Measurements from ENCODE around the gene ECEL1. TPM values are rescaled to one million over a fixed set of nuclear protein-coding genes. Genes with fewer than 3 reads are reported as not detected.
A peak's percentile ranks its signal among the peaks of the same experiment; 100 is the strongest.

Gene ECEL1
- total and polyA plus RNA-seq, 5 donors, result 0.05 to 0.25 TPM; not detected in 3

DNA sequence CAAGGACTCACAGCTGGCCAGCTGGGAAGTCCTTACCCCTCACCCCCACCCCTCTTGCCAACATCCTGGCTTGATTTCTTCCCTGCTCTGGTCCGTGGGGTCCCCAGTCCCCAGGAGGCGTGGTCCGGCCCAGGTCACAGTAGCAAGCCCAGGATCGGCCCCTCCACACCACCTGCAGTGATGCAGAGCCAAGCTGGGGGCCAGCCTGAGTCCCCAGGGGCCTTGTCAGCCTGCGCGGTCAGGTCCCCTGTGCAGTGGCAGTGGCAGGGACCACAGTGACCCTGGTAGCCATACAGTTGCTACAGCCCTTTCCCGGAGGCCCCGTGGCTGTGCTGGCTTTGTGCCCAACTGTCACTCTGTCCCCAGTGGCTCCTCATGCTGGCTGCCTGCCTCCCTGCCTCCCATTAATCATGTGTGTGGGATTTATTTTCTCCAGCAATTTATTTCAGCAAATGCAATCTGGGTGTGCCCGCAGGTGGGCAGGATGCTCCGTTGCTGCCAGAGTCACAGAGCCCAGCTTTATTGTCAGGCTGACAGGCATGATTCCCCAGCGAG is 23.8 kb upstream of the ECEL1 start:
- intact Hi-C loops (cut with DNase I), result no loop called here
- DNase-seq, result peak in 1 of 3 donors; percentile 55

DNA sequence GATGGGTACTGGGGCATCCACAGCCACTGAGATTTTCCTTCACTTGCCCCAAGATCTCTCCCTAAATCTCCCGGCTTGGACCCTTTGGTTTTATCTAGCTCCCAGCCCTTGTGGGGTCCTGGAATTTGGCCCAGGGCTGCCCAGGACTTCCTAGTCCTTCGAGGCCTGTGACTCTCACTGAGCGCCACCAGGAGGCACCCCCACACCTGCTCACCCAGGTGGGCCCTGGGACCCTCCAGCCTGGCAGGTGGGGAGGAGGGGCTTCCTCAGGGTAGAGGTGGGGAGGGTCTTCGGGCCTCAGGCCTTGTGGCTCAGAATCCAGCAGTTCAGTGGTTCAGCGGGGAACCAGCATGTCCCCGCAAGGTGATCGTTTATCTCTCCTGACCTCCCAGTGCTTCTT is 20.6 kb upstream of the ECEL1 start:
- no peak overlapping the region for H3K4me3 ChIP-seq (ENCODE audit: low read length)
- no peak overlapping the region for H3K27ac ChIP-seq (ENCODE audit: low read length)
- H3K9me3 ChIP-seq (ENCODE audit: control insufficient read depth, low read length), result no peaks in the 10 kb centered on the region
- H3K4me1 ChIP-seq (ENCODE audit: control insufficient read depth, insufficient read depth, low read length), result no peaks in the 10 kb centered on the region
- 75% methylated on average over 7 of the region's 7 CpGs for WGBS
- ATAC-seq (no peak), DNase-seq (peak in 1 of 3 donors; percentile 18)
- no peaks in the 10 kb centered on the region for H3K27me3 ChIP-seq (ENCODE audit: control insufficient read depth, insufficient read depth)
- intact Hi-C loops (cut with DNase I), result no loop called here

More for the DNA sequence above, 23.8 kb upstream of the ECEL1 start:
- peak in 1 of 2 donors; percentile 13 for ATAC-seq
- no peaks in the 10 kb centered on the region for H3K27me3 ChIP-seq (ENCODE audit: control insufficient read depth, insufficient read depth)
- no peak overlapping the region for H3K27ac ChIP-seq (ENCODE audit: low read length)
- H3K4me1 ChIP-seq (ENCODE audit: control insufficient read depth, insufficient read depth, low read length), result no peaks in the 10 kb centered on the region
- H3K9me3 ChIP-seq (ENCODE audit: control insufficient read depth, low read length), result no peaks in the 10 kb centered on the region
- 48% methylated on average over 11 of the region's 11 CpGs for WGBS
- no peak overlapping the region for H3K4me3 ChIP-seq (ENCODE audit: low read length)

DNA sequence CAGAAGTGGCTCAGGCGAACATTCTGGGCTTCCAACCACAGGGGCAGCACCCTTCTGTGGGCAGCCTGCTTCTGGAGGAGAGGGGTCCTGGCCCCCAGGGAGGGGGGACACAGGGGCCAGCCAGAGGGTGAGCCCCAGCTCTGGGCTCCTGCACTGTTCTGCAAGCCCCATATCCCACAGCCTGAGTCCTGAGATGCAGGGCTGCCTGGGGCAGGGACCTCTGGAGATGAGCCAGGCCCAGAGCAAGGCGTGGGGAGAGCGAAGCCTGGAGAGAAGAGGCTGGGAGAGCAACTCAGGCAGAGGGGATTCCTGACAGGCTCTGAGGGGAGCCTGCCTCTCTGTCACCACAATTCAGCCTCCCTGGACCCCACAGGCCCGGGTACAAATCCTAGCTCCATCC is 19.1 kb upstream of the ECEL1 start:
- DNase-seq, result peak in 1 of 3 donors; percentile 29
- Histone ChIP-seq H3K27me3 (ENCODE audit: control insufficient read depth, insufficient read depth) (no peaks in the 10 kb centered on the region), H3K4me1 (ENCODE audit: control insufficient read depth, insufficient read depth, low read length) (no peaks in the 10 kb centered on the region), H3K9me3 (ENCODE audit: control insufficient read depth, low read length) (no peaks in the 10 kb centered on the region), H3K4me3 (ENCODE audit: low read length) (no peak overlapping the region), H3K27ac (ENCODE audit: low read length) (no peak overlapping the region)
- 78% methylated on average over 4 of the region's 4 CpGs for WGBS
- no peak for ATAC-seq
- intact Hi-C loops (cut with DNase I), result no loop called here

DNA sequence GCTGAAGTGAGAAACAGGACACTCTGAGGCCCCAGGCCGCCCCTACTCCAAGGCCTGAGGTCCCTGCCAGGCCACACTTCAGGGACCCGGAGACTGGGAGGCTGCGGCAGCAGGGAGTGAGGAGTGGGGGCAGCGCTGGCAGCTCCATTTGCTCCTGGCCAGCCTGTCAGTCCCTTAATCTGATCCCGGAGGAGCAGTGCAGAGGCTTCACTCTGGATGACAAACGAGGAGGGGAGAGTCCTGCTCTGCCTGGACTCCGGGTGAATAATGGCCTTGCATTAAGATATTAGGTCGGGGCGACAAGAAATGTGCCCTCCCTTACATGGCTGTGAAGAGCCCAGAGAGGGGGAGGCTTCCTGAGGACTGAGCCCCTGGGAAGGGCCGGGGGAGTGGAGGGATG is 18.2 kb upstream of the ECEL1 start:
- Histone ChIP-seq H3K27me3 (ENCODE audit: control insufficient read depth, insufficient read depth) (no peaks in the 10 kb centered on the region), H3K27ac (ENCODE audit: low read length) (no peak overlapping the region), H3K4me1 (ENCODE audit: control insufficient read depth, insufficient read depth, low read length) (no peaks in the 10 kb centered on the region), H3K9me3 (ENCODE audit: control insufficient read depth, low read length) (no peaks in the 10 kb centered on the region), H3K4me3 (ENCODE audit: low read length) (no peak overlapping the region)
- DNase-seq (peak in 1 of 3 donors; percentile 9), ATAC-seq (no peak)
- WGBS, result 47% methylated on average over 10 of the region's 10 CpGs
- intact Hi-C loops (cut with DNase I), result no loop called here

DNA sequence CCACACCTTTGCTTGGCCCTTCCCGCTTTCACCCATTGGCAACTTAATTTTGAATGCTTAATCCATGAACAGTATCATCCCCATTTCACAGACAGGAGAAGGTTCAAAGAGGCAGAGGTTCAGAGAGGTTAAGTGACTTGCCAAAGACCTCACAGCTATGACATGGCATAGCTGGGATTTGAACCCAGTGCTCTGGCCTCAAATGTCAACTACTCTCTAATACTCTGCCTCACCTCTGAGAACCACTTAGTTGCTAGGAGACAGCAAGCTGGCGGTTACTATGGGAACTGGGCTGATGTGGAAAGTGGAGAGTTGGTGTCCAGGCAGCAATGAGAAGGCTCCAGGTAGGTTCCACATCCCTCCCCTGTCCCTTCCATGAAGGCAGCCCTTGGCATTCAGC is 16.8 kb upstream of the ECEL1 start:
- ATAC-seq (no peak), DNase-seq (peak in 1 of 3 donors; percentile 12)
- H3K27me3 ChIP-seq (ENCODE audit: control insufficient read depth, insufficient read depth), result no peaks in the 10 kb centered on the region
- H3K9me3 ChIP-seq (ENCODE audit: control insufficient read depth, low read length), result no peaks in the 10 kb centered on the region
- H3K4me1 ChIP-seq (ENCODE audit: control insufficient read depth, insufficient read depth, low read length), result no peaks in the 10 kb centered on the region
- WGBS, result 81% methylated on average over 2 of the region's 2 CpGs
- intact Hi-C loops (cut with DNase I), result no loop called here
- H3K4me3 ChIP-seq (ENCODE audit: low read length), result no peak overlapping the region
- H3K27ac ChIP-seq (ENCODE audit: low read length), result no peak overlapping the region

DNA sequence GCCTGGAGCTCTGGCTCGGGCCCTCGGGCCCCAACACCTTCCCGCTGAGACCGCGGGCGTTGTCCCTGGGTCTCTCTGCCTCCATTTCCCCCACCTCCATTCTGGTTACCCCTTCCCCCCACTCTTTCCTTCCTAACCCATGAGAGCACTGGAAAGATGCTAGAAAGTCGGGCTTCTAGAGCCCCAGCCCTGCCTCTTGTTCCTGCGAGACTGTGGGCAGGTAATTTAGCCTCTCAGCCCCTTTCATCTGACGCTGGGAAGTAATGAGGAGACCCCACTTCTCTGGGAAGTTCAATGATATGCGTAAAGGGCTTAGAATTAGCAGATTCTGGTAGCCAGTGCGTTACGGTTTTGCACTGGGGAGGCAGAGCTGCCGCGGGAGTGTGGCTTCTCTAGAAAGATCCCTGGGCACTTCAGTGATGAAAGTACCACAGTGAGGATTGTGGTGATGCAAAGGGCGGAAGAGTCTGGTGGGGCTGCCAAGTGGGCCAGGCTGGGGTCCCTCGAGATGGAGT is 16.2 kb upstream of the ECEL1 start:
- DNase-seq (peak in 1 of 3 donors; percentile 33), ATAC-seq (no peak)
- intact Hi-C loops (cut with DNase I), result no loop called here
- Histone ChIP-seq H3K27me3 (ENCODE audit: control insufficient read depth, insufficient read depth) (no peaks in the 10 kb centered on the region), H3K27ac (ENCODE audit: low read length) (no peak overlapping the region), H3K9me3 (ENCODE audit: control insufficient read depth, low read length) (no peaks in the 10 kb centered on the region), H3K4me1 (ENCODE audit: control insufficient read depth, insufficient read depth, low read length) (no peaks in the 10 kb centered on the region), H3K4me3 (ENCODE audit: low read length) (no peak overlapping the region)
- WGBS, result 26% methylated on average over 16 of the region's 16 CpGs

DNA sequence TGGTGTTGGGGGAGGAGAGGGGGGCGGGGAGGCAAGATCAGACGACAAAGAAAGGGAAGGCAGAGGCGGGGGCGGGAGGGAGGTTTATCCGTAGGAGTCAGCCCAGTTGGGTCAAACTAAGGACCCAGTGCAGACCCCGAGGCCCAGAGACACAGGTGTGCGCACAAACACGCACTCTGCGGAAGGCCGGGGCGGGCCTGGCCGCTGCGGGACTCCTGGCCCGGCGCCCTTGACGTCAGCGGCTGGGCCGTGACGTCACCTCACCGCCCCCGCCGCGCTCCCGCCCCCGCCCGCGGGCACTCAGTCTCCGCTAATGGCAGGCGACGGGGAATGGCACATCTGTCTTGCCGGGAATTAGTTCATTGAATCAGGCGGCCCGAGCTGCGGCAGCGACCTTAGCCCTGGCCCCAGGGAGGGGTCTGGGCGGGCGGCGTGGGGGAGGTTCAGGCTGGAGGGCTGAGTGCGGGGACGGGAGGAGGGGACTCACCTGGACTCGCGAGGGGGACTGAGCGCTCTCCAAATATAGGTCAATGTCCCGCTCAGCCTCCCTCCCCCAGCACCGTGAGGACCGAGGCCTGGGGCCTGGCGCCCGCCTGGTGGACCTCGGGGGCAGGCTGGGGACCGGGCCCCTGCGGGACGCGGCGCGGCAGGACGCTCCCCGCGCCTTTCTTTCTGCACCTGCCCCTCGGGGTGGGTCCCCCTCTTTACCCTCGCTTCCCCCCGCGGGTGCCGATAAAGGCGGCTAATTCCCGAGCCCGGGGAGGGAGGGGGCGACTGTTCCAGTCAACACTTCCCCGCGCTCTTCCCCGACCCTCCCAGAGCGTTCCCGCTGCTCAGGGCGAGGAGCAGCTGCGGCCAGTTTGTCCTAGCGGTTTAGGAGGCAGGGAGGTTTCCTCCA is 15.5 kb upstream of the ECEL1 start:
- Histone ChIP-seq H3K4me1 (ENCODE audit: control insufficient read depth, insufficient read depth, low read length) (no peaks in the 10 kb centered on the region), H3K4me3 (ENCODE audit: low read length) (peak overlapping the region; percentile 51), H3K27me3 (ENCODE audit: control insufficient read depth, insufficient read depth) (no peaks in the 10 kb centered on the region), H3K9me3 (ENCODE audit: control insufficient read depth, low read length) (no peaks in the 10 kb centered on the region), H3K27ac (ENCODE audit: low read length) (no peak overlapping the region)
- ATAC-seq, result peak; percentile 72 to 75
- peak; percentile 60 to 79 (median 79) for DNase-seq
- 1% methylated on average over 74 of the region's 75 CpGs for WGBS
- intact Hi-C loops (cut with DNase I), result no loop called here

DNA sequence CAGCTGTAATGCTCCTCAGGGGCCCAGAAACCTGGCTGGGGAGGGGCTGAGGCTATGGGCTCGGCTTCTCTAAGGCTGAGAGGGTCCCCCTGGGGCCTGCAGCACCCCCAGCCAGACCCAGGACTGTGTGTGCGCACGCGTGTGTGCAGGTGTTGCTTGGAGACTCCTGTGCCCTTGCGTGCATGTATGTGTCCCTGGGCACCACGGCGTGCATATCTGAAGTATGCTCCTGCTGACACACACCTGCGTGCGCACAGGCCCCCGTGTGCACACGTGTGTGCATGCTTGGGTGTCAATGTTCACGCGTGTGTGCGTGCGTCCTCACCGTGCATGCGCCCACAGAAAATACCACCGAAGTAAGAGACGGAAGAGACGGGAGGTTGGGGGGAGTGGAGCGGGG is 14.9 kb upstream of the ECEL1 start:
- WGBS, result 28% methylated on average over 21 of the region's 21 CpGs

DNA sequence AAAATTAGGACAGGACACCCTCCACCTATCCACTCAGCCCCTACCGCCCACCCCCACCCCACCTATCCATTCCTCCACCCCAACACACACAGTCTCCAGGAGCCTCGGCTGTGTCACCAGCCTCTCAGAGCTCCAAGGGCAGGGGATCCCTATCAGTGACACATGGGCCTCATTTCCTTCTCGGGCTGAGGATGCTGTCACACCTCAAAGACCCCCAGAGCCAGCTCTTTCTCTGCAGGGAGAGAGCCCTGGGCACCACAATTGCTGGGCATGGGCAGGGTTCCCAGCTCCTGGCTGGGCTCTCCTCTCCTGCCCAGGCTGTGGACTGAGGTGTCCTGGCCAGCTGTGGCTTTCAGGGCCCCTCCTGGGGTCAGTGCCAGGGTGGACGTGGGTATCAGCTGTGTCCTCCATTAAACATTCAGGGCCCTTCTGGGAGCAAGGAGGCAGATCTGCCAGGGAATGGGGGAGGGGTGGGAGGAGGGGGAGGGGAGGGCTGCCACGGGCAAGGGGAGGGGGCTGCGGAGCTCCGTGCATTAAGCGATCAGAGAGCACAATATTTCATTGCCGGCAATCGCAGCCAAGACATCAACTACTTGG is 14.3 kb upstream of the ECEL1 start:
- Histone ChIP-seq H3K27me3 (ENCODE audit: control insufficient read depth, insufficient read depth) (no peaks in the 10 kb centered on the region), H3K27ac (ENCODE audit: low read length) (no peak overlapping the region), H3K4me3 (ENCODE audit: low read length) (no peak overlapping the region), H3K9me3 (ENCODE audit: control insufficient read depth, low read length) (no peaks in the 10 kb centered on the region), H3K4me1 (ENCODE audit: control insufficient read depth, insufficient read depth, low read length) (no peaks in the 10 kb centered on the region)
- ATAC-seq, result no peak
- WGBS, result 53% methylated on average over 10 of the region's 10 CpGs
- DNase-seq, result peak in 1 of 3 donors; percentile 35
- intact Hi-C loops (cut with DNase I), result no loop called here

More for the DNA sequence above, 14.9 kb upstream of the ECEL1 start:
- Histone ChIP-seq H3K27ac (ENCODE audit: low read length) (no peak overlapping the region), H3K9me3 (ENCODE audit: control insufficient read depth, low read length) (no peaks in the 10 kb centered on the region), H3K4me3 (ENCODE audit: low read length) (peak overlapping the region; percentile 51), H3K4me1 (ENCODE audit: control insufficient read depth, insufficient read depth, low read length) (no peaks in the 10 kb centered on the region), H3K27me3 (ENCODE audit: control insufficient read depth, insufficient read depth) (no peaks in the 10 kb centered on the region)
- DNase-seq, result peak in 1 of 3 donors; percentile 47
- ATAC-seq, result peak; percentile 3 to 8
- intact Hi-C loops (cut with DNase I), result no loop called here

DNA sequence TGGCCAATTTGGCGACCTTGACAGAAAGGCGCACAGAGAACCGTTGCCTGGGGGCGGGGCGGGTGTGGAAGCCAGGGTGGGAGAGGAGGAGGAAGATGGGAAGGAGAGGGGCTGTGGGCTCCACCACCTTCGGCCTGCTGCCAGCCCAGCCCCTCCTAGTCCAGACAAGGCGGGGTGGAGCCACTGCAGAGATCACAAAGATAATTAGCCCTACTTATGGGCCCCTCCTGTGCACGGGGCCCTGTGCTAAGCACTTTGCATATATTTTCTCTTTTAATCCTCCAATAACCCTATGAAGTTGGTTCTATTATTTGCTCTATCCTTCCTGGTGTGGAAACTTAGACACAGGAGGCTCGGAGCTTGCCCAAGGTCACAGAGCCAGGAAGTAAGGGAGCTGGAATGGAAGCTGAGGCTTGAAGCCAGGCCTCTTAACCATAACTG is 13.7 kb upstream of the ECEL1 start:
- no peaks in the 10 kb centered on the region for H3K4me1 ChIP-seq (ENCODE audit: control insufficient read depth, insufficient read depth, low read length)
- DNase-seq, result peak in 1 of 3 donors; percentile 48
- ATAC-seq, result no peak
- H3K27ac ChIP-seq (ENCODE audit: low read length), result no peak overlapping the region
- no peaks in the 10 kb centered on the region for H3K27me3 ChIP-seq (ENCODE audit: control insufficient read depth, insufficient read depth)
- no peak overlapping the region for H3K4me3 ChIP-seq (ENCODE audit: low read length)
- intact Hi-C loops (cut with DNase I), result no loop called here
- WGBS, result 79% methylated on average over 9 of the region's 9 CpGs
- H3K9me3 ChIP-seq (ENCODE audit: control insufficient read depth, low read length), result no peaks in the 10 kb centered on the region

DNA sequence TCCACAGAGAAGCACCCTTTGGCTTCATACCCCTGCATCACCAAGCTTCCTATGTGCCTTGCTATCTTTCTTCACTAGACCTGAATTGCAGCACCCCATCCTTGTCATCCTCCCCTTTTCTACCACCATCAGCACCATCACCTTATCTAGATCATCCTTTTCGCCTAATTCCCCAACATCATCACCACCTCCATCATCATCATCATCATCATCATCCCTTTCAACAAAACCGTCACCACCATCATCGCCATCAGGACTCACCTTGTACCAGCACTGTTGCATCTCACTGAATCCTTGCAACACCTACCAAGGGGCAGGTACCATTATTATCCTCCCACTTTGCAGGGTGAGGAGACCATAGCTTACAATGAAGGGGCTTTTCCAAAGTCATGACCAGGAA is 10.8 kb upstream of the ECEL1 start:
- WGBS, result 94% methylated on average over 3 of the region's 3 CpGs
- Histone ChIP-seq H3K9me3 (ENCODE audit: control insufficient read depth, low read length) (no peaks in the 10 kb centered on the region), H3K4me3 (ENCODE audit: low read length) (no peak overlapping the region), H3K27me3 (ENCODE audit: control insufficient read depth, insufficient read depth) (no peaks in the 10 kb centered on the region), H3K4me1 (ENCODE audit: control insufficient read depth, insufficient read depth, low read length) (no peaks in the 10 kb centered on the region), H3K27ac (ENCODE audit: low read length) (no peak overlapping the region)
- ATAC-seq, result no peak
- no peak for DNase-seq
- intact Hi-C loops (cut with DNase I), result no loop called here
